ENCODE data around the gene ITIH5.
"Not testable (repeated sequence)": the region's sequence is repeated elsewhere in the genome, so short reads cannot be mapped to it uniquely, and the experiment has no call there.

Gene ITIH5

GRCh38 chr10:7687228-7687907, 20.6 kb upstream of the ITIH5 start:
- DNase-seq (ENCODE audit: low spot score) = peak; percentile 82

DNA sequence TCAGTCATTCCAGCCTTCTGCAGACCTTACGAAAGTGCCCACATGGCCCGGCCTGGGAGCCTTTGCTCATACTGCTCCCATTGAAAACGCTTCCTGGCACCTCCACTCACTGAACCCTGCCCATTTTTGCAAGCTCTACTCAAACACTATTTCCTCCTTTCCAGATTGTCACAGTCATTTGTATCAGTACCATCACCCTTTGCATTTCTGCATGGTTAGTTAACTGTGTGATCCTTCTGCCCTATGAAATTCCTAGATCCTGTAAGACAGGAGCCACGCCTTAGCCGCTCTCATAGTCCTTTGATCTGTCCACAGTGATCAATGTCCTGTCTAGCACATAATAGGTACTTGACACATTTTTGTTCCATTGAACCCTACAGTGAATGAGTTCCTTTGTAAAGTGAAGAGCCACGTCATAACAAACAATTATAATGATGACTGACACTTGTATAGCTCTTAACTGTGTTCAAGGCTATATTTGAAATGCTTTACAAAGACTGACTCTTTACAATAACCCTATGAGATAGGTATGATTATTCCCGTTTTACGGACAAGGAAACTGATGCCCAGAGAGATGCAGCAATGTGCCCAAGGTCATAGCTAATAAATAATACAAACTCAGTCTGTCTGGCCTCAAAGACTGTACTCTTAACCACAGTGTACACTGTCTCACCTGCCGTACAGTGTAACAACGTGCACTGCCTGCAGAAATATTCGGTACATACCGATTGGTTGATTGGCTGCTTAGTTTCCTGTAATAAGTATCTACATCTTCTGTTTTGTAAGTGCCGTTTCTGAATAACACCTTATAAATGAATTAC, 19.8 kb upstream of the ITIH5 start:
- DNase-seq (ENCODE audit: low spot score) = no peak

GRCh38 chr10:7680078-7680477, 13.3 kb upstream of the ITIH5 start:
- DNase-seq (ENCODE audit: low spot score) = not testable (repeated sequence)

DNA sequence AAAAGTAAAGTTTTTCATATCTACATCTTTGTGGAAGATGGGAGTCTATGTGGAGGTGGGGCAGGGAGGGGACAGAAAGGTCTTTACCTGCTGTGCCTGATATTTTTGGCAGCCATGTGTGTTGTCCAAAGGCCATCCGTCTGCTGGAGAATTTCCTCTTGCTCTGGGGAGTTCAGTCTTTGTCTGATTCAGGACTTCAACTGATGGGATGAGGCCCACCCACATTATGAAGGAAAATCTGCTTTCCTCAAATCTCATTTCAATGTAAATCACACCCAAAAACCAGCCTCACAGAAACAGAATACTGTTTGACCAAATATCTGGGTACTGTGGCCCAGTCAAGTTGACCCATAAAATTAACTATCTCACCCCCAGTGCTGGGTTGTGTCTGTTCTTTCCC, 12.5 kb upstream of the ITIH5 start:
- DNase-seq (ENCODE audit: low spot score) = no peak

GRCh38 chr10:7672341-7673134, 5.8 kb upstream of the ITIH5 start:
- no peak for DNase-seq (ENCODE audit: low spot score)

GRCh38 chr10:7670157-7670556, 3.4 kb upstream of the ITIH5 start:
- DNase-seq (ENCODE audit: low spot score) = no peak

DNA sequence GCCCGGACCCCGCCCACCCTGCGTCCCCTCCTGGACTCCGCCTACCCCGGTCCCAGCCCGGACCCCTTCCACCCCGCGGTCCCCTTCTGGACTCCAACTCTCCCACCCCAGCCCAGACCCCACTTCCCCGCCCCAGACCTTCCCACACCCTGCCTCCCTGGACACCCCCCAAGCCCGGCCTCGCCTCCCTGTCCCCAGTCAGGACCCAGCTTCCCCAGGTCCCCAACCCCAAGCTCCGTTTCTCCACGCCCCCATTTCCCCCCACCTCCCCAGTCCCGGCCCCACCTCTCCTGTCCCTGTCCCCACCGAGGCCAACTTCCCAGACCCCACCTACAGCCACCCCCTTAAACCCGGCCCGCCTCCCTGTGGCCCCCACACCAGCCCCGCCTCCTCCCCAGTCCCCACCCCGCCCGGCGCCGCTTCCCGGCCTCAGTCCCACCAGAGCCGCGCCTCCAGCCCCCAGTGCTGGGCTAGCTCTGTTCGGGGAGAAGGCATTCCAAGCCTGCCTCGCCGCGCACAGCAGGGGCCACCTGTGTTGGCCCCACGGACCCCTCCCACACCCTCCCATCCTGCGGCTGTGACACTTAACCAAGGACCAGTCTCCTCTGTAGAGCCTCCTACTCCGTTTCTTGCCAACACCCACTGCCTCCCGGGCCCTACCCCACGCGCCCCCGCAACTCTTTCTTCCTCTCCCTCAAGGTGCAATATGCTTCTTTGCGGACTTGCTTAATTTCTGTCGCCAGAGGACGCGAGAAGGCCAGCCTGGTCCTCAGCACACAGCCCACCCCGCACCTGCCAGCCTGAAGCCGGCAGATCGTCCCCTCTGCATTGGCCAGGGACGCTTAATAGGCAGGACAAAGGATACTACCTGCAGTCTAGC, 736 bp upstream of the ITIH5 start:
- no peak for DNase-seq (ENCODE audit: low spot score)

- no peak for DNase-seq (ENCODE audit: low spot score)
Measured at GRCh38 chr10:7665767-7666166, 999 bp downstream of the ITIH5 start.

GRCh38 chr10:7664707-7665106, 2.1 kb downstream of the ITIH5 start:
- DNase-seq (ENCODE audit: low spot score) = no peak

GRCh38 chr10:7662522-7662921, 4.2 kb downstream of the ITIH5 start:
- DNase-seq (ENCODE audit: low spot score) = no peak

DNA sequence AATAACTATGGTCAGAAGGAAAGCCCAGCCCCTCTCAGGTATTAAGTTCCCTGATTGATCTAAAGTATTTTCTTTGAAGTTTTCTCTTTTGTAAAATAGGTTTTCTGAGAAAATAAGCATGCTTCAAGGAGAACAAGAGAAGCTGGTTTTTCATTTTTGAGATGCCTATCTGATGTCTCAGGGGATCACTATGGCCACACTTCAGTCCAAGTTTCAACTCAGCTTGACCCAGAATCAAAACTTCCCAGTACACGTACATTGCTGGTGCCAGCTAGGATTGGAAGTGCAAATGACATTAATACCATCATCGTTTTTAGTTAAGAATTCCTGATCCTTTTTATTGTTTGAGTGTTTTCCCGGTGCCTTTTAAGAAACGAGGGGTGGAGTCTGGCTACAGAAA, 7.2 kb downstream of the ITIH5 start:
- no peak for DNase-seq (ENCODE audit: low spot score)

GRCh38 chr10:7657552-7657951, 9.2 kb downstream of the ITIH5 start:
- no peak for DNase-seq (ENCODE audit: low spot score)

- not testable (repeated sequence) for DNase-seq (ENCODE audit: low spot score)
Measured at GRCh38 chr10:7657079-7657478, 9.7 kb downstream of the ITIH5 start.

GRCh38 chr10:7651853-7652470, 14.8 kb downstream of the ITIH5 start:
- DNase-seq (ENCODE audit: low spot score) = no peak

DNA sequence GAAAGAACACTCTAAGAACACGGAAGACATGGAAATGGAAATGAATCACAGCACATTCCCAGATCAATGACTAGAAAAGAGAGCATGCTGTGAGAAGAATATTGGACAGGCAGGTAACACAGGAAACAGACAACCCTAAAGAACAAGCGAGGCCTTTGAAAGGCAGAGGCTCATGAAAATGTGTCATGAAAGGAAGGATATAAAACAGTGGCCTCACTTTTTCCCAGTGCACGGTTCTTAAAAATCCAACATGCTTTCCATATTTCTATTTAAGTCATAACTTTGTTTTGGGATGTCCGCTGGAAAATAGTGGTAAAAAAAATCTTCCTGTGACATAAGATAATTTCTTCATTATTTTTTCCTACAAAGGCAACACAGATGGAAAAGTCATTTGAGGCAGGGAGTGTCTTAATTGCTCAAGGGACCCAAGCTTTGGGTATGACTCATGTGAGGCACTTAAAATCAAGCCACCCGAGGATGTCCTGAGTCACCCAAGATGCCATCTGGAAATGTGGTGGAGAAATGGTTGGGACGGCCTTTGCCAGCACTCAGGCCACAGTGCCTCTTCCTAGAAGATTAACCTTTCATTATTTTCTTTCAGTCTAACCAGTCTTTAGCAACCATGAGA, 17.0 kb downstream of the ITIH5 start:
- DNase-seq (ENCODE audit: low spot score) = no peak

GRCh38 chr10:7647062-7647664, 19.6 kb downstream of the ITIH5 start:
- no peak for DNase-seq (ENCODE audit: low spot score)

GRCh38 chr10:7642491-7643011, 24.2 kb downstream of the ITIH5 start:
- no peak for DNase-seq (ENCODE audit: low spot score)

DNA sequence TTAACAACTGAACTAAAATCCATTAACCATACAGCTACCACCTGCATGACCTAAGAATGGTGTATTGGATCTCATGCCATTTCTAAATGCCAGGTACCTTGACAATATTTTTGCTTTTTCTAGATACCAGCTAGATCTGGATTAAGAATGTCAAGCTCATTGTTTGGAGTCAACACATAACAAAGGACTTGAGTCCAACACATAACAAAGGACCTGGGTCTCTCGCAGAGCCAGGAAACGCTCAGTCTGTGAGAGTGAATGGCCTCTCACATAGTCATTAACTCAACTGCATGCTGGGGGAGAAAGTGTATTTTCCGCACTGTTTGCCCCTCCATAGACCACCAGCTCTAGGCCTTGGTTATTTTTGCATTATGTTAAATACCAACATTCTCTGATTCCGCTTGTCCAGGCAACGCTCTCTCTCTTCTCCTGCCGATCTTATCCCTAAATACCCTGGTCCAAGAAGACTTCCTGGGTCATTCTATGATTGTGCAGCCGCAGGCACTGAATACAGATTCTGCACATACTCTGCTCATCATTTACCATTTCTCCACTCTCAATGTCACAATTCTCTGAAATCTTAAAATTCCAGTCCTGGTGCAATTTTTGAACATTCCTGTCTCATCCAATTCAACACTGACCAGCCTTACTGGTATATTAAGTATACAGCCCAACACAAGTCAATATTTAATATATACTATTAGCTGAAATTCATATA, 31.2 kb downstream of the ITIH5 start:
- DNase-seq (ENCODE audit: low spot score) = no peak

DNA sequence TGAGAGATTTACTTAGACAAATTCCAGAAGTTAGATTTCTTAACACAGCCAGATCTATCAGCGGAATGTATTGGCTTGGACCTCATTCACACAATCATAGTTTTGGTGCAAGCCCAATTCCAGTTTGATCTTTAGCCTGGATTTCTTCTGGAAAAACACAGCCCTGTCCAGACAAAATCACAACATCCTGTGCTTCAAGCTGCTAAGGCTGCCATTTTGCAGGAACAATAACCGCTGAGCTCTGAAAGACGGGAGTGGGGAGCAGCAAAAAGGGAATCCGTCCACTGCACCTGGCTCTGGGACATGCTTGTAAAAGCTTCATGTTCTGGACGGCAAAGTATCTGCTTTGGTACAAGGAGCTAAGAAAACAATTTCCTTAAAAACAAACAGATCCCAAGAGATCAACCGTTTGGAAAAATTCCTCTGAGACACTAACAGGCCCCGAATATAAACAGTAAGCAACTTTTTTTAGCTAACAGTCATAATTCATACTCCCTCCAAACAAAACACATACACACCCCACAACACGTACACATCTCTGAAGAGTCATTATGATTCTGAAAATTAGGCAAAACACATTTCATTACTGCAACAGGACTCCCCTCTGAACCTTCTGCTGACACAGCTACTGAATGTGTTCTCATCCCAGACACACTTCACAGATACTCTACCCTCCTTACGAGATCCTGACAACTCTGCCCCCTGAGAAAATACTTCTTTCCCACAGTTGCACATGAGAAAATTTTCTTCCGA, 32.4 kb downstream of the ITIH5 start:
- no peak for DNase-seq (ENCODE audit: low spot score)

Measured in kidney capillary endothelial cell (primary cell).